T-helper 2 cell (primary cell): ENCODE data around the gene PPAT.
"Not testable (repeated sequence)": the region's sequence is repeated elsewhere in the genome, so short reads cannot be mapped to it uniquely, and the experiment has no call there.

Experiments
- DNase-seq, 5 experiments: peaks; one replicate each; pipeline versions ENCODE4 v3.0.0 to v3.0.0-alpha.2; 2012 to 2022

Gene PPAT

DNA sequence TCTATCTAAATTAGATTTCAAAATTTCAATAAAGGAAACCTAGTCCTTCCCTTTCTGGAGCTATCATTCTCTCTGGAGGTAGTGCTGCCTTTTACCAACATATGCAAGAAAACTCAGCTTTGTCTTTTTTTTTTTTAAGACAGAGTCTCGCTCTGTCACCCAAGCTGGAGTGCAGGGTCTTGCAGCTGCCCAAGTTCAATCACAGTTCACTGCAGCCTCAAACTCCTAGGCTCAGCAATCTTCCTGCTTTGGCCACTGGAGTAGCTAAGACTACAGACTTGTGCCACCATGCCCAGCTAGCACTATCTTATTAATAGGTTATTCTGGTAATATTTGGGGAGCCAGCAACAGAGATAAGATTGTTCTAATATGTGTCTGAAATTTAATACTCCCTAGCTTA lies 60.5 kb downstream of the PPAT start:
- DNase-seq = no peak

DNA sequence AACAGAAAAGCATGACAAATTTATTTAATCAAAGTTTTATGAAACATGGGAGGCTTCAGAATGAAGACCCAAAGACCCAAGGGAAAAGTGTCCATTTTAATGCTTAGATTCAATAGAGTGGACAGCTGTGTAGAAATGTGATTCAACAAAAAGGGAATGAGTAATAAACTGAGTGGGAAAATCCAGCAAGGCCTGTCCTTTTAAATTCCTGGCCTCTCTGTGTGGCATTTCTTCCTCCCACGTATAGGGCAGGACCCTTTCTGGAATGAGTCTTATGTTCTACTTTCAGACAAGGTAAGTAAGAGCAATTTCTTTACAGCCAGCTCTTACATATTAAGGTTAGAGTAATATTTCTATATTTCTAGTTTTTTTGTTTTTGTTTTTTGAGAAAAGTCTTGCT lies 62.6 kb downstream of the PPAT start:
- DNase-seq = no peak

DNA sequence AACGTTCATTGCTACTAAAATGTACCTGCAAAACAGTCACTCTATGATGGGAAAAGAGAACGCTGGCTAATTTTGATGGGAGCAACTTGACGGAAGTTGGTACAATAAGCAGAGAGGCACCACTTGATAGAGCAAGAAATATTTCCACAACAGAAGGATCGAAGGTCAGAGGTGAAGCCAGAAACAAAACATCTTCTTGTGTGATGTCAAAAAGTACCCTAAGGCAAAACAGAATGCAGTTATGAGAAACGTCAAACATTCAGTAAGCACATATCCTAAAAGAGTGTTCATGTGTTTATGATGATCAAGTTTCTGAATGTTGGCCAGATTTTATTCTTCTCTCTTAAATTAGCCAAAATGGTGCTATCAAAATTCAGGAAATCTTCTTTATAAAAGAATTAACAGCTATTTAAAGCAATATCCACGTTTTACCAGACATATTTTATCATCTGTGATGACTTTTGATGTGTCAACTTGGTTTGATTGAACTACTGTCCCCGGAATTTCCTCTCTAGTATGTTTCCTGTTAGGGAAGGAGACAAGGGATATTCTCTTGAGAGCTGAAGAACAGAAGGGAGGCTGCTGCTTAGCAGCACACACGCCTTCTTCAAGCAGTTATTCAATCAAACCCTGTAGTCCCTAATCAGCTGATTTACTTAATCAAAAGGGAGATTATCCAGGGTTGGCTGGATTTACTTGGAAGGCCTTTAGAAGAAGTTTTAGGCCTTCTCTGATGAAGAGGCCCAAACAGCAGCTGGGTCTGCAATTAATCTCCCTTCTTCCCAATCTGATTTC lies 63.8 kb downstream of the PPAT start:
- DNase-seq = no peak

DNA sequence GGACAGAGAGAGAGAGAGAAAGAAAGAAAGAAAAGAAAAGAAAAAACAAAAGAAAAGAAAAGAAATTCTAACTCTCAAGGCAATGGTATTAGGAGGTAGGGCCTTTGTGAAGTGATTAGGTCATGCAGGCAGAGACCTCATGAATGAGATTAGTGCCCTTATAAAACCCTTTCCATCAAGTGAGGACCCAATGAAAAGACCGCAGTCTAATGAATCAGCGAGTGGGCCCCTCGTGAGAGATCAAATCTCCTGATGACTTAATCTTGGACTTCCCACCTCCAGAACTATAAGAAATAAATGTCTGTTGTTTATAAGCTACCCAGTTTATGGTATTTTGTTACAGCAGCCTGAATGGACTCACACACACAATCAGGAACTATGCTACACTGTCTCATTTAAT lies 65.0 kb downstream of the PPAT start:
- no peak for DNase-seq

DNA sequence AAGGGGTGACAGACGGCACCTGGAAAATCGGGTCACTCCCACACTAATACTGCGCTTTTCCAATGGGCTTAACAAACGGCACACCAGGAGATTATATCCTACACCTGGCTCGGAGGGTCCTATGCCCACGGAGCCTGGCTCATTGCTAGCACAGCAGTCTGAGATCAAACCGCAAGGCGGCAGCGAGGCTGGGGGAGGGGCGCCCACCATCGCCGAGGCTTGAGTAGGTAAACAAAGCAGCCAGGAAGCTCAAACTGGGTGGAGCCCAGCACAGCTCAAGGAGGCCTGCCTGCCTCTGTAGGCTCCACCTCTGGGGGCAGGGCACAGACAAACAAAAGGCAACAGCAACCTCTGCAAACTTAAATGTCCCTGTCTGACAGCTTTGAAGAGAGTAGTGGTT lies 72.4 kb downstream of the PPAT start:
- DNase-seq = not testable (repeated sequence)

DNA sequence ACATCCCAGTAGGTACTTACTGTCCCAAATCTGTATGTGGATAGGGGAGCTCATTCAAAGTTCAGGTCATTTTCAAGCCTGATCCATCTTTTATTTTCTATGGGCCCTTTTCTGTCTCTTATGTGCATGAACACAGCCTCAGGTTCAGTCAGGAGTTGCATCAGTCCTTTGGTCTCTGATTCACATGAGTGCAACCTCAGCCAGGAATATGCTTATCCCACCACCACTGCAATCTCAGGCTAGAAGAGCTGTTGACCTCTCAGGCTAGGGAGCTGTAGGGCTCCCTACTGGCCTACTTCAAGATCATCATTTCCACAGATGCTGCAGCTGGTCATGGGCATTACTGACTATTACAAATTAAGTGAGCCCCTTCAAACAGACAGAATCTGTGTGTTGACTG lies 75.3 kb downstream of the PPAT start:
- DNase-seq = no peak

DNA sequence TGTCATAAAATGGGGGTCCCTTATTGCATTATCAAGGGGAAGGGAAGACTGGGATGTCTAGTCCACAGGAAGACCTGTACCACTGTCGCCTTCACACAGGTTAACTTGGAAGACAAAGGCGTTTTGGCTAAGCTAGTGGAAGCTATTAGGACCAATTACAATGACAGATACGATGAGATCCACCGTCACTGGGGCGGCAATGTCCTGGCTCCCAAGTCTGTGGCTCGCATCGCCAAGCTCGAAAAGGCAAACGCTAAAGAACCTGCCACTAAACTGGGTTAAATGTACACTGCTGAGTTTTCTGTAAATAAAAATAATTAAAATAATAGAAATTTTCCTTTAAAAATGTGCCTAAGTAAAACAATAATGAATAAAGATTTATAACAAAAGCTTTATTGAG lies 78.8 kb downstream of the PPAT start:
- DNase-seq = no peak

DNA sequence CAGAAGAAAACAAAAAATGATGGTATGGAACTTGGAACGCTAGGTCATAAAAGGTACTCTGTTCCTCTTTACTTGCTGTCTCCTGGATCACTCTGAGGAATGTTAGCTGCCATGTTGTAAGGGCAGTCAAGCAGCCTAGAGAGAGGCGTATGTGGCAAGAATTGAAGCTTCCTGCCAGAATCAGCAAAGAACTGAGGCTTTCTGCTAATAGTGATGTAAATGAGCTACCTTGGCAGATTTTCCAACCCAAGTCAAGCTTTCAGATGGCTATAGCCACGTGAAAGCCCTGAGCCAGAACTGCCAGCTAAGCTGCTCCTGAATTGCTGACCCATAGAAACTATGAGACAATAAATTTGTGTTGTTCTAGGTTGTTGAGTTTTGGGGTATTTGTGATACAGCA lies 86.8 kb downstream of the PPAT start:
- DNase-seq = no peak

DNA sequence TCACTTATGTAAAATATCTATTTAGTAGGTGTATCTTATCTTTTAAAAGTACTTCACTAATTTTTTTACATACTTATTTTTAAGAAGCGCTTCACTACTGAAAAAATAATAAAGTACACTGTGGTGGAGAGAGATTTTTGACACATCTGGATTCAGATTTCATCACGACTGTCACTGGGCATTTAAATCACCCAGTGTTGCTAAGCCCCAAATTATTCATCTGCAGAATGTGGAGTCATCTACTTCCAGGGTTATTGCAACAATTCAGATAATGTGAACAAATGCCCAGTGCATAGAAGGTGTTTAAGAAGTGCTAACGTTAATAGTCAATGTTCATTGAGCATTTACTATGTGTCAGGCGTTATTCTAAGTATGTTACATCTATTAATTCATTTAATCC lies 90.0 kb downstream of the PPAT start:
- no peak for DNase-seq
